GM20431 (cell line): Measurements from ENCODE around the gene FCHSD2.

Source experiments
- in situ Hi-C: fragments of 300-500 bp; cut with MseI, MboI; formaldehyde crosslinking; loops from one replicate; pipeline ENCODE4 v1.15.0; 2020; ENCODE audit warnings: low sequenced_read_pairs; ENCODE audit not compliant: unreplicated experiment

FCHSD2 gene

GRCh38 chr11:72831521-72832300, 310.4 kb downstream of the FCHSD2 start:
- in situ Hi-C loops = loop anchor here (25.0 kb wide), 1 partner anchor 356 kb away; no protein-coding TSS in a partner anchor

DNA sequence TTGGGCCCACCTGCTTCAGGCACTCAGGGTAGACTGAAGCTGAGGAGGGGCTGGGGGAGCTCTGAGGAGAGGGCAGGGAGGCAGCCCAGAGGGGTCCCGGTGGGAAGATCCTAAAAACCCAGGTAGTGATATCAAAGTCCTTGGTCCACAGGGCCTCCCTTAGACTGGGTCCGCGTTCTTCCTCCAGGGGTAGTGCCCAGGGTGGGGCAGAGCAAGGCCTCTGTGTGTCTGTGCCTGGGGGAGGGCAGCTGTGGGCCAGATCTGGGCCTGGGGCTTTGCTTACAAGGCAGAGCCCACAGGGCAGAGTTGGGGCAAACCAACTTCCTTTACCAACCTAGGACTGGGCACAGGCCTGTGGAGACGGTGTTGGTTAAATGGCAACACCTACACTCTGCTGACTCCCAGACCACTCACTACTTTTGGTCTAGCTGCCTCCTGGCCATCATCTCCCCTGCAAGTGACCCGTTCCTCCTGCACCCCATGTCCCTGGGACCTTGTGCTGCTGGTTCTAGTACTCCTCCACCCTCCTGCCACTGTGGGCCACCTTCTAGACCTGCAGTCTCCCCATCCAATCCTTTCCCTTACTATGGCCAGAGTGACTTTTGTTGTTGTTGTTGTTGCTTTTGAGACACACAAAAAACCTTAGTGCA, 312.1 kb downstream of the FCHSD2 start:
- in situ Hi-C loops = loop anchor here (25.0 kb wide), 1 partner anchor 357 kb away; no protein-coding TSS in a partner anchor

- in situ Hi-C loops = loop anchor here (25.0 kb wide), 1 partner anchor 358 kb away; no protein-coding TSS in a partner anchor
Measured at GRCh38 chr11:72829178-72829577, 312.9 kb downstream of the FCHSD2 start.

GRCh38 chr11:72828692-72829101, 313.4 kb downstream of the FCHSD2 start:
- in situ Hi-C loops = loop anchor here (25.0 kb wide), 1 partner anchor 359 kb away; no protein-coding TSS in a partner anchor

DNA sequence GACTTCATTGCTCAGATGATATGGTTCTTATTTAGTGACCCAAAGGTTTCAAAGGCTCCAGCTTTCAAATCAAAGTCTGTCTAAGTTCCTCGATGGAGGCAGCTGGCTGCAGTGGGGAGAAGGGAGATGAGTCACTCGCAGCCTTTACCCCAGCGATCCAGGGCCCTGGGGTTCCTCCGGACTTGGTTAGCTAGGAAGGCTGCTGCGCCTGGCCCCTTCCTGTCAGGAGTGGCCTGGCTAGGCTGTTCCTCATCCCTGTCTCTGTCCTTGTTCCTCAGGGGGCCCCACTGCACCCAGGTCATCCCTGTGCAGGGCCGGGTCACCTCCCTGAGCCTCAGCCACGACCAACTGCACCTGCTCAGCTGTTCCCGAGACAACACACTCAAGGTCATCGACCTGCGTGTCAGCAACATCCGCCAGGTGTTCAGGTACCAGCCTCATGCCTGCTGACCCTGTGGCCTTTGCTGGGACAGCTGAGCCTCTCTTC, 314.0 kb downstream of the FCHSD2 start:
- in situ Hi-C loops = loop anchor here (25.0 kb wide), 1 partner anchor 359 kb away; no protein-coding TSS in a partner anchor

GRCh38 chr11:72827656-72828055, 314.5 kb downstream of the FCHSD2 start:
- in situ Hi-C loops = loop anchor here (25.0 kb wide), 1 partner anchor 360 kb away; no protein-coding TSS in a partner anchor

GRCh38 chr11:72826942-72827480, 315.1 kb downstream of the FCHSD2 start:
- in situ Hi-C loops = loop anchor here (25.0 kb wide), 1 partner anchor 360 kb away; no protein-coding TSS in a partner anchor

DNA sequence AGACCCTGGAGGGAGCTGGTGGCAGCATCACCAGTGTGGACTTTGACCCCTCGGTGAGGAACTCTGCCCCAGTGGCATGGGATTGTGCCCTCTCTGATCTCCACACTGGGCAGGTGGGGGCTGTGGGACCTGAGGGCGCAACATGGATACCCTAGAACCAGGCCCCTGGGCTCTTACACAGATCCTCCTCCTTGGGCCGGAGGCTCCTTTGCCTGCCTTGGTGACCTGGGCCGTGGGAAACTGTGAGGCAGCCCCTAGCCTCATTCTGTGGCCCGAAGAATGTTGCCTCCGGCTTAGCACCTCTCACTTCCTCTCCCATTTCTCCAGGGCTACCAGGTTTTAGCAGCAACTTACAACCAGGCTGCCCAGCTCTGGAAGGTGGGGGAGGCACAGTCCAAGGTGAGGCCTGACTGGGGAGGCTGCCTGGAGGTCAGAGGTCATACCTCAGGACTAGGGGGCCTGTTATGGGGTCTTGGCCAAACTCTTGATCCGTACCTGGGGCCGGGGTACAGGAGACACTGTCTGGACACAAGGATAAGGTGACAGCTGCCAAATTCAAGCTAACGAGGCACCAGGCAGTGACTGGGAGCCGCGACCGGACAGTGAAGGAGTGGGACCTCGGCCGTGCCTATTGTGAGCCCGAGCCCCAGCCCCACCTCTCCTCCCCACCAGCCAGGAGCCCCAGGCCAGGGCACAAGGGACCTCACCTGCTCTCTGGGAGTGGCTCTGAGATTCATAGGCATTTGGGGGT, 315.8 kb downstream of the FCHSD2 start:
- in situ Hi-C loops = loop anchor here (25.0 kb wide), 1 partner anchor 361 kb away; no protein-coding TSS in a partner anchor

DNA sequence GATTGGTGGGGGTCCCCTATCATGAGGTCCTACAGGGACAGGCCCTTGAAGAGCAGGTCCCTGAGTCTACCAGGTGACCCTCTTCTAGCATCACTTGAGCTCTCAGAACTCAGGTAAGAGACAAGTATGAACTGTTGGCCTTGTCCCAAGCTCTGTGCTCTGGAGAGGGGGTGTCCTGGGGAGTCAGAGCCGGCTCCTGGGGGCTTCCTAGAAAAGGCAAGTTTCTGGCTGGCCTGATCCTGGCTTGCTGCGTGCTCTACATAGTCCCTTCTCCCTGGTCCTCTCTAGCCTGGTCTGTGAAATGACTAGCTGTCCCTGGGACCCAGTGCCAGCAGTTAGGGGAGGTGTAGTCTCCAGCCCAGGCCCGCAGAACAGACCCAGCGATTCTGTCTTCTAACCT, 316.5 kb downstream of the FCHSD2 start:
- in situ Hi-C loops = loop anchor here (25.0 kb wide), 1 partner anchor 362 kb away; no protein-coding TSS in a partner anchor

DNA sequence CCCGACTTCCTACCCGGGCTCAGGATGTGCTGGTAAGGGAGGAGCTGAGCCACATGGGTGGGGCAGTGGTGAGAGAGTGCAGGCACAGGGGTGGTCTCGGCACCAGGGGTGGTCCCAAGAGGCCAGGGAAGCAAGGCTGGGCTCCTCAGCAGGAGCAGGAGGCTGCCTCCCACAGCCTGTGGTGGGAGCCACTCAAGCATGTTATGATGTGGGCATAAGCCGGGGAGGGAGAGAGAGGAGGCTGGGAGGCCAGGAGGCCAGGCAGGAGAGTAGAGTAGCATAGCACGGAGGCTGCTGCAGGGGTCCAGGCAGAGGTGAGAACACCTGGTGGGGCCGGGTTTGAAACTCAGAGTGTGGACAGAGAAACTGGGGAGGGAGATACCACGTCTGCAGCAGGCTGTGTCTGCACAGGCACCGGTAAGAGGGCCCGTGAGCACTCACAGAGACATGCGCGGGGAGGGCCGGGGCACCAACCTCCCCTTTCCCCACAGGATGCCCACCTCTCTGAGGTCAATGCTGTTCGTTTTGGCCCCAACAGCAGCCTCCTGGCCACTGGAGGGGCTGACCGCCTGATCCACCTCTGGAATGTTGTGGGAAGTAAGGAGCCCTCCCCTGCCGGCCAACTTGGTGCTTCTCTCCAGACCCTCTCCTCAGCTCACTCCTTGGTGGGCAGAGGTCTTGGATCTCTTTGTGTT, 317.2 kb downstream of the FCHSD2 start:
- in situ Hi-C loops = loop anchor here (25.0 kb wide), 1 partner anchor 362 kb away; no protein-coding TSS in a partner anchor

DNA sequence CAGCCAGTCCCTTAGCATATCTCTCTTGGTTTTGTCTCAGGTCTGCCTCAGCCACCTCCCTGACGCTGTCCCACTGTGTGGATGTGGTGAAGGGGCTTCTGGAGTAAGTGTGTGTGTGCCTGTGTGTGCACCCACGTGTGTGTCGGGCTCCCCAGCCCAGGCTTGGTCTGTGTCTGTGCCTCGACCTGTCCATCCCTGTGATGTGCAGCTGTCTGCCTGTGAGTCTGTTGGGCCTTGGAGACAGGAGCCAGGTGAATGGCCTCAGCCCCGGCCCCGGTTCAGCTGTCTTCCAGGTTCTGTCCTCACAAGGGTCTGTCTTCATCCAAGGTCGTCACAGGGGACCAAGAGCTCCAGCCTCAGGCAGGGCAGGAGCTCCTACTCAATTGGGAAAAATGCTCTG, 318.1 kb downstream of the FCHSD2 start:
- in situ Hi-C loops = no loop called here

- in situ Hi-C loops = no loop called here
Measured at GRCh38 chr11:72823105-72823804, 318.9 kb downstream of the FCHSD2 start.

GRCh38 chr11:72821920-72822799, 320.0 kb downstream of the FCHSD2 start:
- in situ Hi-C loops = no loop called here

DNA sequence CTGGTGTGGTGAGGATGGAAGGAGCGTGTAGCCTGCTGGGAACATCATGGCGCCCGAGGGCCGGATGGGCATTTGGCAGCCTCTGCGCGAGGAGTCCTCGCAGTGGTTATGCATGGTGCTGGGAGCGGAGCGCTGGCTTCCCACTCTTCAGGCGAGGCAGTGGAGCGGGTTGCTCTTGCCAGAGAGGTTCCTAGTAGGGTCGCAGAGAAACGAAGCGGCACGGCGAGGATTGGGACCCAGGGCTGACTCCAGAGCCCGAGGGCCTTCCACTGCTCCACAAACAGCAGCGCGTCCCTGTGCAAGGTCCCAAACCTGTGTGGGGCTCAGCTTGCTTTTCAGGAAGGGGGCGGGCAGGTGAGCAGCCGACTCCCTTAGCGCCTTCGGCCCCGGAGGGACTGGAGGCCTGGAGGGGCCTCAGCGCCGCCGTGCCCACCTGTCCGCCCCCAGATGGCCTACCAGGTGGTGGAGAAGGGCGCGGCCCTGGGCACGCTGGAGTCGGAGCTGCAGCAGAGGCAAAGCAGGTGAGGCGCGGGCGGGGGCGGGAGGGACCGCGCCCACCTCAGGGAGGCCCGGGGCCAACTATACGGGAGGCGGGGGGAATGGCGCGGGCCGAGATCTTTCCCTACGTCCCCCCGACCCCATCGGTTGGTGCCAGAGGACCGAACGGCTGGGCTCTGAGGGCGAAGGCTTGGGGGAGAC, 320.7 kb downstream of the FCHSD2 start:
- in situ Hi-C loops = no loop called here

DNA sequence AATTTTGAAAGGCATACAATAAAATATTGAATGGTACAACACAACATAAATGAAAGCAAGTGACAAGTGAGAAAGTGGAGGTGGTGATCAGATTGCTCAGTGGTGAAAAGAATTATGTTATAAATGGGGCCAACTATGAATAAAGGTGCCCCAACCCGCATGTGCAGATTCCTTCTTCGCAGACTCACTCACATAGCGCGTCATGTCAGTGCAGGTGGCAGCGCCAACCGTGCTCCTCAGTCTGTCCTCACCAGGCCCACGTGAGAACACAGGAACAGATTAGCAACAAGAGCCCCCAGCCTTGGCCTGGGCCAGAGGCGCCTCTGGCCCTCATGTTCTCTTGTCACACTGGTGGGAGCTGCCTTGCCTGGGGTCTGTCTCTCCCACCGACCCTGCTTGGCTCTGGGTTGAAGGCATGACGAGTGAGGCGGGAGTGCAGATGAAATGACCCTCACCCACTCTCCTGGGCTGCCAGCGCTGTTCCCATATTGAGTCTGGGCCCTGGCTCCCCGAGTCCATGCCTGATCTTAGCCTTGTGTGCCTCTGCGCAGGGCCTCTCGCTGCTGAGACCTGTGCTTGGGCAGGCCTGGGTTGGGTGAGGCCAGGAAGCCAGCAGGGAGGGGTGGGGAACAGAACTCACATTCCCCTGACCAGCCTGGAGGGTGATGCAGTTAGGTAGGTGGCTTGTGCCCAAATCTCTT, 321.5 kb downstream of the FCHSD2 start:
- in situ Hi-C loops = no loop called here

- in situ Hi-C loops = no loop called here
Measured at GRCh38 chr11:72818971-72819370, 323.1 kb downstream of the FCHSD2 start.
